ENCODE results near the gene RIMS3. TPM values are rescaled to one million over a fixed set of nuclear protein-coding genes. Genes with fewer than 3 reads are reported as not detected.

Gene RIMS3
- total and polyA plus RNA-seq, 5 donors from 2014 or later: 1.0 to 3.8 (median 1.9) TPM

- H3K36me3 ChIP-seq (ENCODE audit: control insufficient read depth, insufficient read depth, low read length): no peaks in the 10 kb centered on the region
- Mint-ChIP-seq H3K4me1 (peaks cover 0 to 25% (median 7%) of the 10 kb centered on the region in 4 donors), H3K9me3 (no peaks in the 10 kb centered on the region), H3K27me3 (no peaks in the 10 kb centered on the region), H3K4me3 (no peak overlapping the region), H3K27ac (peak overlapping the region in 2 of 3 donors; percentile 51 to 69), H3K36me3 (peaks cover 4% of the 10 kb centered on the region)
- DNase-seq: no peak
- no peak overlapping the region for H3K27ac ChIP-seq (ENCODE audit: insufficient read depth, low read length, poor library complexity, severe bottlenecking)
- H3K9me3 ChIP-seq (ENCODE audit: control insufficient read depth in 2 of 2, low read length in 2 of 2): no peaks in the 10 kb centered on the region
- ATAC-seq (ENCODE audit: low read depth in 2 of 2): no peak
- no peak overlapping the region for H3K4me3 ChIP-seq (ENCODE audit: low read depth, low read length)
- H3K4me1 ChIP-seq (ENCODE audit: control insufficient read depth, insufficient read depth, low read length, poor library complexity, severe bottlenecking): peaks cover 8% of the 10 kb centered on the region
- H3K27me3 ChIP-seq (ENCODE audit: control insufficient read depth, insufficient read depth, low read length): no peaks in the 10 kb centered on the region
Measured at GRCh38 chr1:40626383-40626770, 39.1 kb downstream of the RIMS3 start.

GRCh38 chr1:40625476-40626382, 39.8 kb downstream of the RIMS3 start:
- no peak for DNase-seq
- Mint-ChIP-seq H3K4me1 (peaks cover 0 to 25% (median 7%) of the 10 kb centered on the region in 4 donors), H3K36me3 (peaks cover 4% of the 10 kb centered on the region), H3K27ac (peak overlapping the region in 1 of 3 donors; percentile 51), H3K4me3 (no peak overlapping the region), H3K27me3 (no peaks in the 10 kb centered on the region), H3K9me3 (peaks cover 0 to 1% (median 0%) of the 10 kb centered on the region in 7 donors)
- Histone ChIP-seq H3K4me3 (ENCODE audit: low read depth, low read length) (no peak overlapping the region), H3K9me3 (ENCODE audit: control insufficient read depth in 2 of 2, low read length in 2 of 2) (no peaks in the 10 kb centered on the region), H3K27me3 (ENCODE audit: control insufficient read depth, insufficient read depth, low read length) (no peaks in the 10 kb centered on the region), H3K27ac (ENCODE audit: insufficient read depth, low read length, poor library complexity, severe bottlenecking) (no peak overlapping the region), H3K36me3 (ENCODE audit: control insufficient read depth, insufficient read depth, low read length) (no peaks in the 10 kb centered on the region), H3K4me1 (ENCODE audit: control insufficient read depth, insufficient read depth, low read length, poor library complexity, severe bottlenecking) (peaks cover 8% of the 10 kb centered on the region)
- ATAC-seq (ENCODE audit: low read depth in 2 of 2): no peak

GRCh38 chr1:40625076-40625475, 40.4 kb downstream of the RIMS3 start:
- Histone ChIP-seq H3K4me3 (ENCODE audit: low read depth, low read length) (no peak overlapping the region), H3K9me3 (ENCODE audit: control insufficient read depth in 2 of 2, low read length in 2 of 2) (no peaks in the 10 kb centered on the region), H3K27ac (ENCODE audit: insufficient read depth, low read length, poor library complexity, severe bottlenecking) (no peak overlapping the region), H3K4me1 (ENCODE audit: control insufficient read depth, insufficient read depth, low read length, poor library complexity, severe bottlenecking) (peaks cover 8% of the 10 kb centered on the region), H3K36me3 (ENCODE audit: control insufficient read depth, insufficient read depth, low read length) (no peaks in the 10 kb centered on the region), H3K27me3 (ENCODE audit: control insufficient read depth, insufficient read depth, low read length) (no peaks in the 10 kb centered on the region)
- peaks cover 4% of the 10 kb centered on the region for H3K36me3 Mint-ChIP-seq
- no peak overlapping the region for H3K4me3 Mint-ChIP-seq
- H3K4me1 Mint-ChIP-seq: peaks cover 0 to 22% (median 7%) of the 10 kb centered on the region in 4 donors
- DNase-seq (peak in 1 of 3 donors; percentile 32), ATAC-seq (ENCODE audit: low read depth in 2 of 2) (no peak)
- peaks cover 0 to 1% (median 0%) of the 10 kb centered on the region in 7 donors for H3K9me3 Mint-ChIP-seq
- H3K27ac Mint-ChIP-seq: peak overlapping the region in 1 of 3 donors; percentile 26
- H3K27me3 Mint-ChIP-seq: no peaks in the 10 kb centered on the region

- peaks cover 2% of the 10 kb centered on the region for H3K36me3 Mint-ChIP-seq
- DNase-seq (no peak), ATAC-seq (ENCODE audit: low read depth in 2 of 2) (no peak)
- Histone ChIP-seq H3K9me3 (ENCODE audit: control insufficient read depth in 2 of 2, low read length in 2 of 2) (no peaks in the 10 kb centered on the region), H3K4me3 (ENCODE audit: low read depth, low read length) (no peak overlapping the region), H3K27ac (ENCODE audit: insufficient read depth, low read length, poor library complexity, severe bottlenecking) (no peak overlapping the region), H3K4me1 (ENCODE audit: control insufficient read depth, insufficient read depth, low read length, poor library complexity, severe bottlenecking) (no peaks in the 10 kb centered on the region), H3K27me3 (ENCODE audit: control insufficient read depth, insufficient read depth, low read length) (no peaks in the 10 kb centered on the region), H3K36me3 (ENCODE audit: control insufficient read depth, insufficient read depth, low read length) (no peaks in the 10 kb centered on the region)
- H3K27me3 Mint-ChIP-seq: no peaks in the 10 kb centered on the region
- H3K27ac Mint-ChIP-seq: no peak overlapping the region
- peaks cover 0 to 1% (median 0%) of the 10 kb centered on the region in 7 donors for H3K9me3 Mint-ChIP-seq
- no peak overlapping the region for H3K4me3 Mint-ChIP-seq
- H3K4me1 Mint-ChIP-seq: peaks cover 0 to 4% (median 1%) of the 10 kb centered on the region in 4 donors
Measured at GRCh38 chr1:40622936-40623629, 42.4 kb downstream of the RIMS3 start.

- H3K4me1 ChIP-seq (ENCODE audit: control insufficient read depth, insufficient read depth, low read length, poor library complexity, severe bottlenecking): no peaks in the 10 kb centered on the region
- Mint-ChIP-seq H3K27ac (no peak overlapping the region), H3K9me3 (peaks cover 0 to 1% (median 0%) of the 10 kb centered on the region in 7 donors), H3K27me3 (peaks cover 4% of the 10 kb centered on the region), H3K4me1 (no peaks in the 10 kb centered on the region), H3K4me3 (no peak overlapping the region), H3K36me3 (no peaks in the 10 kb centered on the region)
- H3K27ac ChIP-seq (ENCODE audit: insufficient read depth, low read length, poor library complexity, severe bottlenecking): no peak overlapping the region
- no peaks in the 10 kb centered on the region for H3K27me3 ChIP-seq (ENCODE audit: control insufficient read depth, insufficient read depth, low read length)
- H3K36me3 ChIP-seq (ENCODE audit: control insufficient read depth, insufficient read depth, low read length): no peaks in the 10 kb centered on the region
- H3K4me3 ChIP-seq (ENCODE audit: low read depth, low read length): no peak overlapping the region
- ATAC-seq (ENCODE audit: low read depth in 2 of 2) (no peak), DNase-seq (no peak)
- H3K9me3 ChIP-seq (ENCODE audit: control insufficient read depth in 2 of 2, low read length in 2 of 2): no peaks in the 10 kb centered on the region
Measured at GRCh38 chr1:40621821-40622450, 43.5 kb downstream of the RIMS3 start.

GRCh38 chr1:40620586-40621210, 44.8 kb downstream of the RIMS3 start:
- Mint-ChIP-seq H3K9me3 (peaks cover 0 to 1% (median 0%) of the 10 kb centered on the region in 7 donors), H3K27me3 (peaks cover 4% of the 10 kb centered on the region), H3K27ac (no peak overlapping the region), H3K4me3 (no peak overlapping the region), H3K36me3 (no peaks in the 10 kb centered on the region), H3K4me1 (no peaks in the 10 kb centered on the region)
- no peaks in the 10 kb centered on the region for H3K9me3 ChIP-seq (ENCODE audit: control insufficient read depth in 2 of 2, low read length in 2 of 2)
- no peak overlapping the region for H3K4me3 ChIP-seq (ENCODE audit: low read depth, low read length)
- H3K4me1 ChIP-seq (ENCODE audit: control insufficient read depth, insufficient read depth, low read length, poor library complexity, severe bottlenecking): no peaks in the 10 kb centered on the region
- H3K27me3 ChIP-seq (ENCODE audit: control insufficient read depth, insufficient read depth, low read length): no peaks in the 10 kb centered on the region
- H3K36me3 ChIP-seq (ENCODE audit: control insufficient read depth, insufficient read depth, low read length): no peaks in the 10 kb centered on the region
- ATAC-seq (ENCODE audit: low read depth in 2 of 2): no peak
- DNase-seq: no peak
- no peak overlapping the region for H3K27ac ChIP-seq (ENCODE audit: insufficient read depth, low read length, poor library complexity, severe bottlenecking)

- peaks cover 4% of the 10 kb centered on the region for H3K27me3 Mint-ChIP-seq
- Histone ChIP-seq H3K9me3 (ENCODE audit: control insufficient read depth in 2 of 2, low read length in 2 of 2) (no peaks in the 10 kb centered on the region), H3K27ac (ENCODE audit: insufficient read depth, low read length, poor library complexity, severe bottlenecking) (no peak overlapping the region), H3K4me3 (ENCODE audit: low read depth, low read length) (no peak overlapping the region), H3K36me3 (ENCODE audit: control insufficient read depth, insufficient read depth, low read length) (no peaks in the 10 kb centered on the region), H3K4me1 (ENCODE audit: control insufficient read depth, insufficient read depth, low read length, poor library complexity, severe bottlenecking) (no peaks in the 10 kb centered on the region), H3K27me3 (ENCODE audit: control insufficient read depth, insufficient read depth, low read length) (no peaks in the 10 kb centered on the region)
- ATAC-seq (ENCODE audit: low read depth in 2 of 2) (no peak), DNase-seq (no peak)
- H3K4me3 Mint-ChIP-seq: no peak overlapping the region
- H3K36me3 Mint-ChIP-seq: no peaks in the 10 kb centered on the region
- peaks cover 0 to 1% (median 0%) of the 10 kb centered on the region in 7 donors for H3K9me3 Mint-ChIP-seq
- H3K27ac Mint-ChIP-seq: no peak overlapping the region
- H3K4me1 Mint-ChIP-seq: no peaks in the 10 kb centered on the region
Measured at GRCh38 chr1:40620150-40620549, 45.3 kb downstream of the RIMS3 start.

All from CD4-positive, CD25-positive, alpha-beta regulatory T cell (primary cell).